ENCODE results near the gene RBM19.

- TF ChIP-seq CTCF (conservative IDR thresholded peaks at IDR 0.05 in 1 of 2, IDR thresholded peaks at IDR 0.05 in 1 of 2; ENCODE audit: low read depth in 1 of 2, low read length in 2 of 2) (no peak), EZH2 (IDR thresholded peaks at IDR 0.05; ENCODE audit: low read length, missing control alignments) (no peak)
Measured at GRCh38 chr12:113891739-113892520, 74.2 kb downstream of the RBM19 start.
